ENCODE results near the gene MT1B. TPM values are rescaled to one million over a fixed set of nuclear protein-coding genes. Genes with fewer than 3 reads are reported as not detected.
A peak's percentile ranks its signal among the peaks of the same experiment; 100 is the strongest.

MT1B gene
- polyA plus RNA-seq, 1 experiment, result not detected

DNA sequence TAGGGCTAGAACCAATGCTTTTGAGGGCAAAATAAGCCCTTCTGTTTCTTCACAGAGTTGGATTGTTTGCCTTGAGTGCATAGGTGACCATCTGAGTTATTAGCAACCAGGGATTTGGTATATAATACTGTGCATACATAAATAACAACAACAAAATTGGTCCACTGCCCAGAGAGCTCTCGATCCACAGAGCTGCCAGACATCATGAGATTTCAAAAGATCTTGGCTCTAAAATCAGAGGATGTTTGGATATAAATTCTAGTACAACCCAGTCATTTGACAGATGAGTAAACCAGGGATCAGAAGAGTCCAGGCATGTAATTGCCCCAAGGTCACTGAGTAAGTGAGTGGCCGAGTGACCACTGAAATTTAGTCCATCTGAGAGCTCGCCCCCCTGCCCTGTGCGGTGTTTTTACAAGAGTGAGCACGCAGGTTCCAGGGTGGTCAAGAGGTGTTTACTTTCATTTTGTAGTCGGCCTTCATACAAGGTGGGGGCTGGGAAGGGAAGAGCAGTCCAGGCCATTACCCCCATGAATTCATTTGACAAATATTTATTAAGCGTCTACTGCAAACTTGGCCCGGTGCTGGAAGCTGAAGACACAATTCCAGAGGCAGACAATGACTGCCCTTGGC lies 45.1 kb upstream of the MT1B start:
- Histone ChIP-seq H3K9me3 (ENCODE audit: control insufficient read depth, insufficient read depth, low read length) (no peaks in the 10 kb centered on the region; the same call in 1 of the 2 replicates), H3K4me3 (ENCODE audit: low read depth, low read length) (peak overlapping the region; percentile 48), H3K27ac (ENCODE audit: low read depth, low read length) (peak overlapping the region; percentile 99), H3K27me3 (ENCODE audit: control insufficient read depth, insufficient read depth, low read length) (no peaks in the 10 kb centered on the region)
- DNase-seq (ENCODE audit: low read depth, low spot score), result no peak
- ChIA-PET CTCF (interaction anchor here (0.9 to 4.0 kb wide), 3 partner anchors 30 to 96 kb away, joined by 3 to 37 read pairs (median 3); no protein-coding TSS in a partner anchor), POLR2A (interaction anchor here (0.6 to 8.7 kb wide), 7 partner anchors 10 to 155 kb away, joined by 3 to 201 read pairs (median 5); partner anchors contain the start of genes MT1E, NUDT21 and OGFOD1)
- no peak for TF ChIP-seq CTCF (IDR thresholded peaks at IDR 0.05; ENCODE audit: low read depth, low read length)

DNA sequence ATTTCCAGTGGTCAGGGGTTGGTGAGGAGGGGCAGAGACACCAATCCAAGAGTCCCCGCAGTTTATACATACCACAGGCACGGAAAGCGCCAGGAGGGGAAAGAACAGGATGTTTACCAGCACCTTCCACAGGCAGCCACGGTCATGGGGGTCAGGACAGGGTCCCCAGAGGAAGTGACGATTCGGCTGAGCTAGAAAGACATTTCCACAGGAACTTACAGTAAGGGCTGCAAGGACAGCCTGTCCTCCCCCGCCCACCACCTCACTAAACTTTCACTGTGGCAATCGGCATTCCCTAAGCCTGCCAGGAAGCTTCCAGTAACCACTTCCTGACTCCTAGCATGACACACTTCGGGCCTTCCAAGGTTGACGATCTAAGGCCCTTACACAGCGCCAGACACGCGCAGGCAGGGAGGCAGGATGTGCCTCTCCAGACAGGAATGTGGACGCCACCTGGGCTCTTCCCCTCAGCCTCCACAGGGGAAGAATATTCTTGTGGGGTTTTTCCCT lies 44.5 kb upstream of the MT1B start:
- no peak for TF ChIP-seq CTCF (IDR thresholded peaks at IDR 0.05; ENCODE audit: low read depth, low read length)
- POLR2A ChIA-PET, result interaction anchor here (0.6 to 8.7 kb wide), 7 partner anchors 11 to 156 kb away, joined by 3 to 201 read pairs (median 5); partner anchors contain the start of genes MT1E, NUDT21 and OGFOD1
- CTCF ChIA-PET, result interaction anchor here (0.9 to 1.0 kb wide), 2 partner anchors 31 to 95 kb away, joined by 3 read pairs; no protein-coding TSS in a partner anchor
- peak; percentile 93 for DNase-seq (ENCODE audit: low read depth, low spot score)
- Histone ChIP-seq H3K4me3 (ENCODE audit: low read depth, low read length) (peak overlapping the region; percentile 48), H3K9me3 (ENCODE audit: control insufficient read depth, insufficient read depth, low read length) (no peaks in the 10 kb centered on the region; the same call in 1 of the 2 replicates), H3K27ac (ENCODE audit: low read depth, low read length) (peak overlapping the region; percentile 99), H3K27me3 (ENCODE audit: control insufficient read depth, insufficient read depth, low read length) (no peaks in the 10 kb centered on the region)

GRCh38 chr16:56607675-56608042 lies 44.0 kb upstream of the MT1B start:
- POLR2A ChIA-PET, result interaction anchor here (1.0 to 8.7 kb wide), 4 partner anchors 18 to 156 kb away, joined by 3 to 201 read pairs (median 5); partner anchors contain the start of genes MT1E, NUDT21 and OGFOD1
- DNase-seq (ENCODE audit: low read depth, low spot score), result no peak
- H3K9me3 ChIP-seq (ENCODE audit: control insufficient read depth, insufficient read depth, low read length), result no peaks in the 10 kb centered on the region; the same call in 1 of the 2 replicates
- peak overlapping the region; percentile 52 for H3K4me3 ChIP-seq (ENCODE audit: low read depth, low read length)
- CTCF ChIA-PET, result interaction anchor here (0.9 to 1.1 kb wide), 3 partner anchors 17 to 94 kb away, joined by 3 to 4 read pairs (median 3); partner anchors contain the start of gene MT1E
- H3K27ac ChIP-seq (ENCODE audit: low read depth, low read length), result peak overlapping the region; percentile 99
- TF ChIP-seq CTCF (IDR thresholded peaks at IDR 0.05; ENCODE audit: low read depth, low read length), result no peak
- H3K27me3 ChIP-seq (ENCODE audit: control insufficient read depth, insufficient read depth, low read length), result no peaks in the 10 kb centered on the region

DNA sequence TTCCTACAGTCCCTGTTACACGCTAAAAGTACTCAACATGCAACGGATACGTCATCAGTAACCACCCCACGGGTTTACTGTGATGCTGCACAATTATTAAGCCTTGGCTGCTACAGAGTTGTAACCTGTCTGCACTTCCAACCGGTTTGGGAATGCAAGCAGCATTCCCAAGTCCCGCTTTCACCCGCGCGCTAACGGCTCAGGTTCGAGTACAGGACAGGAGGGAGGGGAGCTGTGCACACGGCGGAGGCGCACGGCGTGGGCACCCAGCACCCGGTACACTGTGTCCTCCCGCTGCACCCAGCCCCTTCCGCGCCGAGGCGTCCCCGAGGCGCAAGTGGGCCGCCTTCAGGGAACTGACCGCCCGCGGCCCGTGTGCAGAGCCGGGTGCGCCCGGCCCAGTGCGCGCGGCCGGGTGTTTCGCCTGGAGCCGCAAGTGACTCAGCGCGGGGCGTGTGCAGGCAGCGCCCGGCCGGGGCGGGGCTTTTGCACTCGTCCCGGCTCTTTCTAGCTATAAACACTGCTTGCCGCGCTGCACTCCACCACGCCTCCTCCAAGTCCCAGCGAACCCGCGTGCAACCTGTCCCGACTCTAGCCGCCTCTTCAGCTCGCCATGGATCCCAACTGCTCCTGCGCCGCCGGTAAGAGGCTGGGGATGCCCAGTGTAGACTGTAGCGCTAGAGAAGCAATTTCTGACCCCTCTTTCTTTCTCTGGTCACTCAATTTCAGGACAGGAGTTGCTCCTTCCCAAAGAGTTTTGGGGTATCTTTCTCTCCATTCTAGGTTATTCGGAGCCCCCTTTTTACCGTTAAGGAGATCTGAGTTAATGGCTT lies 43.4 kb upstream of the MT1B start, which contains the start of gene MT2A:
TSS of gene MT2A (plus strand) at position 542 of the 833 bp plus-strand sequence. CDS start at position 614, 72 bp downstream.
- Histone ChIP-seq H3K27ac (ENCODE audit: low read depth, low read length) (peak within 1 kb of the TSS; percentile 99), H3K9me3 (ENCODE audit: control insufficient read depth, insufficient read depth, low read length) (no peaks in the 10 kb centered on the region; the same call in 1 of the 2 replicates), H3K27me3 (ENCODE audit: control insufficient read depth, insufficient read depth, low read length) (no peaks in the 10 kb centered on the region), H3K4me3 (ENCODE audit: low read depth, low read length) (peak within 1 kb of the TSS; percentile 89)
- CTCF ChIA-PET, result interaction anchor here (1.1 to 1.6 kb wide), 2 partner anchors 17 to 94 kb away, joined by 4 to 6 read pairs; partner anchors contain the start of gene MT1E
- no peak for TF ChIP-seq CTCF (IDR thresholded peaks at IDR 0.05; ENCODE audit: low read depth, low read length)
- POLR2A ChIA-PET, result interaction anchor here (0.7 to 8.7 kb wide), 6 partner anchors 9 to 101 kb away, joined by 3 to 201 read pairs (median 4); partner anchors contain the start of genes MT1E and MT1X
- DNase-seq (ENCODE audit: low read depth, low spot score), result peak; percentile 86
